ENCODE results near the gene ST6GALNAC2. TPM values are rescaled to one million over a fixed set of nuclear protein-coding genes. Genes with fewer than 3 reads are reported as not detected.

The ST6GALNAC2 gene
- total RNA-seq (2022; extraction: Qiagen RNA extraction; ENCODE audit: low read depth): 0.22 to 0.61 TPM (median 0.47 TPM) in 5 replicates

DNA sequence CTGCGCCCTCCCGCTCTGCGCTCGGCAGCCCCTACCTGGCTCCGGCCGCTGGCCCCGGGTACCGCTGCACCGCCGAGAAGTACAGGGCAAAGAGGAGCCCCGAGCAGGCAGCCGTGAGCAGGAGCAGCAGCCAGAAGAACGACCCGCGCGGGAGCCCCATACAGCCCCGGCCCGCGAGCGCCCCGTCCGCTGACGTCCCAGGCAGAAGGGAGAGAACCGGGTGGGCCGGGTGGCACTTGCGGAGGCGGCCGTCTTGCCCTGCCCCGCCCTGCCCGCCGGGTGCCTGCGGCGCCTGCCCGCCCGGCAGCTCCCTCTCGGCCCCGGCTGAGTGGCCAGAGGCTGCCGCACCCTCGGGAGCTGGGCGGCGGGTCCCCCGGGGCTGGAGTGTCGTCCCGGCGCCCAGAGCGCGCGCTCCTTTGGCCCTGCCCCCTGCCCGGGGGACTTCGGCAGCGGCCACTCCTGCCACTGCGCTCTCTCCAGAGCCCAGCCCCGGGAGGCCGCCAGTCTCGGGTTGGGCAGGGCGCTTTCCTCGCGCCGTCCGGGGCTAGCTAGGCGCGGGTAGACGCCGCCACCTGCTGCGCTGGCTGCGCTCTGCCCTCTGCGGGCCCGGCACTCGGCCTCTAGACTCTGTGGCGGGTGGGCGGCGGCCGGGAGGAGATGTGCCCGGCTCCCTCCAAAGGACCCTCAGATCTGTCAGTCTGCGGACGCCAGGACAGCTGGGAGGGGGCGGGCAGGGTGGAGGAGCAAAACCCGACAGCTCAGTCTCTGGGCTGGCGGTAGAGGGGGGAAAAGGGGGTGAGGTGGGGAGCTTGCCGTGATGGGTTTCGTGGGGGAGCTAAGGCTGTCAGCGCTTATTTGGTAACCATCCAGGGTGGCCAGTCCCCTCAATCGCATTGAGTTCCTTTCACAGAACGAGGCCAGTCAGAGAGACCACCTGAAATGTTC, at the start of gene ST6GALNAC2:
Gene ST6GALNAC2, minus strand, starts transcription at position 212 of the 945 bp plus-strand sequence. Its CDS starts 52 bp downstream, at position 160.

DNA sequence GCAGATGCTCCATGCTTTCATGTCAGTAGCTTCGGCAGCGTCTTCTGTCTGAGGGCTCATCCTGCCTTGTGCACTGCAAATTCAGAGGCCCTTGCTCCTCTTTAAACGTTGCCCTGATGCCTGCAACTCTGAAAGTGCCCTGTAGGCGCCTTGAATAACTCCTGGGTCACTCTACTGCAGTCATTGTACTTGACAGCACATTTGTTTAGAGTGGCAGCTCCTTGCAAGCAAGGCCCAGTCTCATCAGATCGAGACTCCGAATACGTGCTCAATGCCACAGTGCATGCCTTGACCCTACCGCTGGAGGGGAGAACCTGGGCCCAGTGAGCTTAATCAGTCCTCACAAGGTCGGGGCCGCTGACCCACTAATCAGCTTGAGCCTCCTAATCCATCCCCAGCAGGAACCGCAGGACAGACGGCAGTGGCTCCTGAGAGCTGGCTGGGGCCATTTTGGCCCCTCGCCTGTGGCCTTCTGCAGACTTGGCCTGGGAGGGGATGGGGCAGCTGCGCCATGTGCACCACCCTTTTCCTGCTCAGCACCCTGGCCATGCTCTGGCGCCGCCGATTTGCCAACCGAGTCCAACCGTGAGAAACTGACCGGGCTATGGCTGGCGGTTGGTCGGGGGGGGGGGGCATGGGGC, 45.9 kb downstream of the ST6GALNAC2 start, which contains the start of gene PRCD:
Gene PRCD, plus strand, starts transcription at position 414 of the 641 bp plus-strand sequence. Its CDS starts 98 bp downstream, at position 512.

DNA sequence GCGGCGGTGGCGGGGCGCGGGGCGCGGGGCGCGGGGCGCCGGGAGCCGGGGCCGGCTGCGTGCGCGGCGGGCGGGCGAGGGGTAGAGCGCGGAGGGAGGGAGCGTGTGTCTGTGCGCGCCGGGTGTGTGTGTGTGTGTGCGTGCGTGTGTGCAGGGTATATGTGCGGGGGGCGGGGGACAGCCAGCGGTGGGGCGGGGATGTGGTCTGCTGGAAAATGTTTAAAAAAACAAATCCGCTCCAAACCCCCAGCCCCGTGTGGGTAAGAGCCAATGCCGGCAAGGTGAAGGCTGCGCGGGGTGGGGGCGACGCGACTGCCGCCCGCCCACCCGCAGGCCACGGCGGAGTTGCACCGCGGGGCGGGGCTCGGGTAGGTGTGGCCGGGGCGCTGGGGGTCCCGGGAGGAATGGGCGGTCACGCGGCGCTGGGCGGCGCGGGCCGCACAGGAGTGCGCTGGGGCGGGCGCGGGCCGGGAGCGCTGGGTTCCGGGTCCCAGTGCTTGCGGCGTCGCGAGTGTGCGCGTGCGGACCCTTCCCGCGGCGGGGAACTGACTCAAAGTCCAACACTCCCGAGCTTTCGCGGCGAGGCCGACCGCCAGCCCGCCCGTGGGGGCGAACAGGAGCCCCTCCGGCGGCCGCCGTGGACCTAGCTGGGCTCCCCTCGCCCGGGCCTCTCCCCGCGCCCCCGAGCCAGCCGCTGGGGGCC, 47.9 kb downstream of the ST6GALNAC2 start, which contains the start of gene CYGB:
Gene CYGB, minus strand, starts transcription at position 132 of the 703 bp plus-strand sequence. CDS start 167 bp downstream, outside the sequence.

Other genes with a start within 250 kb of the ST6GALNAC2 start
- gene PRPSAP1, start 231.9 kb downstream of the ST6GALNAC2 start, total RNA-seq (2022; extraction: Qiagen RNA extraction; ENCODE audit: low read depth): 57.3 to 69.3 TPM (median 63.4 TPM) in 5 replicates
- gene SPHK1, start 201.3 kb downstream of the ST6GALNAC2 start, total RNA-seq (2022; extraction: Qiagen RNA extraction; ENCODE audit: low read depth): 46.3 to 67.7 TPM (median 55.5 TPM) in 5 replicates
- gene UBE2O, start 132.7 kb downstream of the ST6GALNAC2 start, total RNA-seq (2022; extraction: Qiagen RNA extraction; ENCODE audit: low read depth): 31.1 to 38.0 TPM (median 34.6 TPM) in 5 replicates
- 0.25 to 0.50 TPM (median 0.31 TPM) in 4 of 5 replicates, not detected in the other for gene AANAT, start 118.3 kb downstream of the ST6GALNAC2 start, total RNA-seq (2022; extraction: Qiagen RNA extraction; ENCODE audit: low read depth)
- 56.3 to 75.4 TPM (median 63.3 TPM) in 5 replicates for gene RHBDF2, start 84.4 kb downstream of the ST6GALNAC2 start, total RNA-seq (2022; extraction: Qiagen RNA extraction; ENCODE audit: low read depth)
- 1.1 to 1.9 TPM (median 1.2 TPM) in 5 replicates for gene CYGB, start 48.2 kb downstream of the ST6GALNAC2 start, total RNA-seq (2022; extraction: Qiagen RNA extraction; ENCODE audit: low read depth)
- gene PRCD, start 45.8 kb downstream of the ST6GALNAC2 start, total RNA-seq (2022; extraction: Qiagen RNA extraction; ENCODE audit: low read depth): 0.02 TPM in 1 of 5 replicates, not detected in the others
- gene ST6GALNAC1, start 57.9 kb upstream of the ST6GALNAC2 start, total RNA-seq (2022; extraction: Qiagen RNA extraction; ENCODE audit: low read depth): 0.30 to 0.31 TPM in 2 of 5 replicates, not detected in the others
- 58.7 to 65.6 TPM (median 62.3 TPM) in 5 replicates for gene MXRA7, start 125.1 kb upstream of the ST6GALNAC2 start, total RNA-seq (2022; extraction: Qiagen RNA extraction; ENCODE audit: low read depth)
- 72.1 to 89.0 TPM (median 83.0 TPM) in 5 replicates for gene JMJD6, start 140.7 kb upstream of the ST6GALNAC2 start, total RNA-seq (2022; extraction: Qiagen RNA extraction; ENCODE audit: low read depth)
- gene METTL23, start 141.0 kb upstream of the ST6GALNAC2 start, total RNA-seq (2022; extraction: Qiagen RNA extraction; ENCODE audit: low read depth): 59.0 to 66.9 TPM (median 61.5 TPM) in 5 replicates
- gene SRSF2, start 151.5 kb upstream of the ST6GALNAC2 start, total RNA-seq (2022; extraction: Qiagen RNA extraction; ENCODE audit: low read depth): 379 to 470 TPM (median 431 TPM) in 5 replicates
- 20.5 to 23.6 TPM (median 22.5 TPM) in 5 replicates for gene MFSD11, start 152.3 kb upstream of the ST6GALNAC2 start, total RNA-seq (2022; extraction: Qiagen RNA extraction; ENCODE audit: low read depth)